ENCODE data around the gene NLRP7. TPM values are rescaled to one million over a fixed set of nuclear protein-coding genes. Genes with fewer than 3 reads are reported as not detected.
"Not testable (repeated sequence)": the region's sequence is repeated elsewhere in the genome, so short reads cannot be mapped to it uniquely, and the experiment has no call there.

NLRP7 gene
- total RNA-seq, 1 donor from 2014 or later, result not detected

- no peak for TF ChIP-seq CTCF (conservative IDR thresholded peaks at IDR 0.05; ENCODE audit: low read depth, low read length)
- no peak for DNase-seq (ENCODE audit: low read depth)
Observed at GRCh38 chr19:54905803-54906511, 41.4 kb downstream of the NLRP7 start, which contains the start of gene NCR1. Gene NCR1, plus strand, starts transcription at chr19:54906148. Its CDS starts 40 bp downstream, at chr19:54906188.

GRCh38 chr19:54905421-54905802, 41.9 kb downstream of the NLRP7 start:
- TF ChIP-seq CTCF (conservative IDR thresholded peaks at IDR 0.05; ENCODE audit: low read depth, low read length), result no peak
- no peak for DNase-seq (ENCODE audit: low read depth)
- no peak overlapping the region for H3K4me3 ChIP-seq (ENCODE audit: low read depth, low read length)

More at GRCh38 chr19:54905803-54906511, 41.4 kb downstream of the NLRP7 start, which contains the start of gene NCR1:
- no peak within 1 kb of the TSS for H3K4me3 ChIP-seq (ENCODE audit: low read depth, low read length)

GRCh38 chr19:54904261-54904660, 43.1 kb downstream of the NLRP7 start:
- not testable (repeated sequence) for H3K4me3 ChIP-seq (ENCODE audit: low read depth, low read length); DNase-seq (ENCODE audit: low read depth)

GRCh38 chr19:54903303-54903702, 44.0 kb downstream of the NLRP7 start:
- TF ChIP-seq CTCF (conservative IDR thresholded peaks at IDR 0.05; ENCODE audit: low read depth, low read length), result no peak
- no peak for DNase-seq (ENCODE audit: low read depth)

GRCh38 chr19:54902061-54902460, 45.3 kb downstream of the NLRP7 start:
- no peak for DNase-seq (ENCODE audit: low read depth)
- no peak for TF ChIP-seq CTCF (conservative IDR thresholded peaks at IDR 0.05; ENCODE audit: low read depth, low read length)
- H3K4me3 ChIP-seq (ENCODE audit: low read depth, low read length), result no peak overlapping the region

More at GRCh38 chr19:54903303-54903702, 44.0 kb downstream of the NLRP7 start:
- H3K4me3 ChIP-seq (ENCODE audit: low read depth, low read length), result no peak overlapping the region

GRCh38 chr19:54901153-54901552, 46.2 kb downstream of the NLRP7 start:
- H3K4me3 ChIP-seq (ENCODE audit: low read depth, low read length); DNase-seq (ENCODE audit: low read depth): not testable (repeated sequence)

- H3K4me3 ChIP-seq (ENCODE audit: low read depth, low read length); DNase-seq (ENCODE audit: low read depth): not testable (repeated sequence)
Observed at GRCh38 chr19:54899646-54900045, 47.7 kb downstream of the NLRP7 start.

- DNase-seq (ENCODE audit: low read depth); H3K4me3 ChIP-seq (ENCODE audit: low read depth, low read length): not testable (repeated sequence)
Observed at GRCh38 chr19:54898685-54899084, 48.6 kb downstream of the NLRP7 start.

GRCh38 chr19:54896036-54896435, 51.3 kb downstream of the NLRP7 start:
- no peak for TF ChIP-seq CTCF (conservative IDR thresholded peaks at IDR 0.05; ENCODE audit: low read depth, low read length)
- no peak overlapping the region for H3K4me3 ChIP-seq (ENCODE audit: low read depth, low read length)
- no peak for DNase-seq (ENCODE audit: low read depth)

GRCh38 chr19:54894106-54894505, 53.2 kb downstream of the NLRP7 start:
- DNase-seq (ENCODE audit: low read depth); H3K4me3 ChIP-seq (ENCODE audit: low read depth, low read length): not testable (repeated sequence)

Measured in epithelial cell of proximal tubule (primary cell).